HG03457 (cell line): ENCODE measurements around the gene SERINC1.

Experiments used
- ATAC-seq: cut with Tn5 transposase; IDR thresholded peaks from one replicate; pipeline ENCODE4 v1.9.1; 2021; ENCODE audit warnings: moderate number of reproducible peaks; ENCODE audit not compliant: unreplicated experiment

SERINC1 gene

GRCh38 chr6:122394016-122394415, 77.6 kb downstream of the SERINC1 start:
- ATAC-seq: no peak

DNA sequence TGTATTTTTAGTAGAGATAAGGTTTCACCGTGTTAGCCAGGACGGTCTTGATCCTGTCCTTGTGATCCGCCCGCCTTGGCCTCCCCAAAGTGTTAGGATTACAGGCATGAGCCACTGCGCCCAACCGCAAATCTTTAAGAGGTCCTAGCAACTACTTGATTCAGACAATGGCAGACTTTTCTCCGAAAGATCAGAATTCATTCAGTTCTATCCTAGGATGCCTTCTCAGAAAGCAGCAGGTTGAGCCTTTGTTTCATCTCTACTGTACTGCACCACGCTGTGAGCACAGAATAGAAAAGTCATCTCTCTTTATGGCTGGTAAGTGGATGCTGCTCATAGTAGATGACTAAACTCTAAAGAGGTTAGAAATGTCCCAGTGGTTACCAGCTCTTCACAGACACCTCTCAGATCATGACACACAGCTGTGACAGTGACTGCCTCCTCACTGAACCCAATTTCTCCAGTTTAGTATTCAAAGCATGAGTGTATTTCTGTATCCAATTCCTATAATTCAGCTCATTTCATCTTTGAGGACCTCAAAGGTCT, 78.2 kb downstream of the SERINC1 start:
- no peak for ATAC-seq
